Muscle of back (tissue), 13 donors: ENCODE measurements around the gene TJP3. TPM values are rescaled to one million over a fixed set of nuclear protein-coding genes. Genes with fewer than 3 reads are reported as not detected.
"Not testable (repeated sequence)": the region's sequence is repeated elsewhere in the genome, so short reads cannot be mapped to it uniquely, and the experiment has no call there.

Source experiments
- DNase-seq, 3 donors: peaks; one replicate each; pipeline versions ENCODE4 v3.0.0 to v3.0.0-alpha.2; 2013
- long read RNA-seq, 9 donors: transcript quantifications; one replicate each; lab custom pipeline, GENCODE V29; 2026
- polyA plus RNA-seq, 10 donors: library from polyadenylated mRNA; unstranded; fragments of 120-200 nt; gene quantifications; one replicate each; pipeline ENCODE4 v1.2.1, GENCODE V29; 2013; ENCODE audit not compliant: insufficient read length in 10 of 10

The TJP3 gene, protein sequence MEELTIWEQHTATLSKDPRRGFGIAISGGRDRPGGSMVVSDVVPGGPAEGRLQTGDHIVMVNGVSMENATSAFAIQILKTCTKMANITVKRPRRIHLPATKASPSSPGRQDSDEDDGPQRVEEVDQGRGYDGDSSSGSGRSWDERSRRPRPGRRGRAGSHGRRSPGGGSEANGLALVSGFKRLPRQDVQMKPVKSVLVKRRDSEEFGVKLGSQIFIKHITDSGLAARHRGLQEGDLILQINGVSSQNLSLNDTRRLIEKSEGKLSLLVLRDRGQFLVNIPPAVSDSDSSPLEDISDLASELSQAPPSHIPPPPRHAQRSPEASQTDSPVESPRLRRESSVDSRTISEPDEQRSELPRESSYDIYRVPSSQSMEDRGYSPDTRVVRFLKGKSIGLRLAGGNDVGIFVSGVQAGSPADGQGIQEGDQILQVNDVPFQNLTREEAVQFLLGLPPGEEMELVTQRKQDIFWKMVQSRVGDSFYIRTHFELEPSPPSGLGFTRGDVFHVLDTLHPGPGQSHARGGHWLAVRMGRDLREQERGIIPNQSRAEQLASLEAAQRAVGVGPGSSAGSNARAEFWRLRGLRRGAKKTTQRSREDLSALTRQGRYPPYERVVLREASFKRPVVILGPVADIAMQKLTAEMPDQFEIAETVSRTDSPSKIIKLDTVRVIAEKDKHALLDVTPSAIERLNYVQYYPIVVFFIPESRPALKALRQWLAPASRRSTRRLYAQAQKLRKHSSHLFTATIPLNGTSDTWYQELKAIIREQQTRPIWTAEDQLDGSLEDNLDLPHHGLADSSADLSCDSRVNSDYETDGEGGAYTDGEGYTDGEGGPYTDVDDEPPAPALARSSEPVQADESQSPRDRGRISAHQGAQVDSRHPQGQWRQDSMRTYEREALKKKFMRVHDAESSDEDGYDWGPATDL
- polyA plus RNA-seq: 1 to 10 TPM in 1 of 10 donors, under 1 TPM in 8, not detected in 1; 0.44 to 1.1 (median 0.62) TPM
- long read RNA-seq, donor 1: 0 reads
- long read RNA-seq, donor 2: 0 reads
- long read RNA-seq, donor 3: 0 reads
- long read RNA-seq, donor 4: 0 reads
- long read RNA-seq, donor 5: 0 reads
- long read RNA-seq, donor 6: 0 reads
- long read RNA-seq, donor 7: 0 reads
- long read RNA-seq, donor 8: 0 reads
- long read RNA-seq, donor 9: 0 reads

DNA sequence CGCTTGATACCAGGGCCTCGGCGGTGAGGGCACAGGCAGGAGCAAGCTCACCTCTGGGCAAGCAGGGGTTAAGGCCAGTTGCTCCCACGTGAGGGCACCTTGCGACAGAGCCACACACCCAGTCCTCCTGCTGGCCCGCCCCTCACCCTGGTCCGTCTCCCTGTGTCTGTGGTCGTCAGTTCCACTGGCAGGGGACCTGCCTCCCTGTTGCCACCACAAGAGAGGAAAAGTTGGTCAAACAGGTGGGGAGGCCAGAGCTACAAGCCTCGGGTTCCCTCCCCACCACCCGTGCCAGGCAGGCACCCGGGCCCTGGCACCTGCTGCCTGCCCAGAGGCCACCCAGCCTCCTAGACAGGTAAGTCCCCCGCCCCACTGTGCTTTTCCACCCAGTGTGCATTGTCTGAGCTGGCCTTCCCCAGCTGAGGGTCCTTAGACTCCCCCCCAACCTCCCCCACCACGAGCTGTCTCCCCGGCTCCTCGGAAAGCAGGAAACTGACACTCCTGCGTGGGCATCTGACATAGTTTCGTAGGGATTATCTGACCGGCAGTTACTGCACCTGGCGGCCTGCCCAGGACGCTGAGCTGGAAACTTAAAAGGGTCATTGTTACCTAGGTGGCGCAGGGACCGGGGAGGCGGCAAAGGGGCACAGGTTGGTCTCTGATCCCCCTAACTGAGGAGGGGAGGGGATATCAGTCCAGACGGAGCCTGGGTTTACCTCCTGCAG lies at the start of gene TJP3:
Gene TJP3 (plus strand): TSS at position 178 of the 725 bp plus-strand sequence. CDS start 20,049 bp downstream, outside the sequence.
- DNase-seq: no peak

DNA sequence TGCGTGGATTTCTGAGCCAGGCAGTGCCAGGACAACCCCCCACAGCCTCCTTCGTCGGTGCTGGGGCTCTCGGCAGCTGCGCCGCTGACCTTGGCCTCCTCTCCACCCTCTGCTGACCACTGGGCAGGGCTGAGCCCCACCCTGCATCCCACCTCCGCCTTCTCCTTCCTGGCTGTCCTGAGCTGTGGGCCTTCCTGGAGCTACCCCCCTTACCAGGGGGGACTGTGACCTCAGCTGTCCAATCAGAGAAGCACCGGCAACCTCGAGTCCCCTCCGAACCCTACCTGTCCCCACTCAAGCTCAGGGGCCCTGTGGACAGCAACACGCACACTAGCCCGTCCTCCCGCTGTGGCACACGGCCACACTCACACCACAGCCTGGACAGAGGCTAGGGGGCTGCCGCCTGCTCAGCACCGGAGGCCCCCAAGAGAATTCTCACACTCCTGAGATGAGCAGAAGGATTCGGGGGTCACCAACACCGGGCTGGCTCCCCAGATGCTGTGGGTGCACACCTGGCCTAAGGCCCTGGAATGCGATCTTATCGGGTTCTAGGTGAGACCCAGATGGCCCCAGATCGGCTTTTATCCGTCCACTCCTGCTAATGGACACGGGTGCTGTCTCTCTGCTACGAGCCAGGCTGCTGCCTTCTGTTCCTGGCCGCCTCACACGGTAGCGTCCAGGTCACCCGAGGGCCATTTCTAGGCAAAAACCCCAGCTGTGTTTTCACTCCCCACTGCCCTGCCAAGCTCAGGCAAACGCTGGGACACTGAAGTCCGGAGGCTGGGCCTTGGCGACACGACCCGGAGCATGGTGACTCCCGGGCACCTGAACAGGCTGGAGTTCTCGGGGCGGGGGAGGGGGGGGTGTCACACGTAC lies 49.1 kb upstream of the TJP3 start:
- DNase-seq: no peak

DNA sequence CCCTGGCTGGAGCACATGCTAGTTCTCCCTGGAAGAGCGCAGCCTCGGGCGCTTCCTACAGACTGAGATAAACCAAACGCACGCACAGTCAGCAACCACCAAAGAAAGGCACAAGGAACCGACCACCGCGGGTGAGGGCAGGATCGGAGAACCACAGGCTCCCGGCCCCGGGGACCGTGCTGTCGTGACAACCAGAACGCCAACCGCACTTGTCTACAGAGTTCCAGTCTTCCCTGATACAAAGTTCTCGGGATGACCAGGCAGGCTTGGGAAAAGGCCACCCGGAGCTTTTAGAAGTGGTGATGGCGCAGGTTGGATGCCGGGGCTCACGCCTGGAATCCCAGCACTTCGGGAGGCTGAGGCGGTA lies 48.5 kb upstream of the TJP3 start:
- DNase-seq: no peak

DNA sequence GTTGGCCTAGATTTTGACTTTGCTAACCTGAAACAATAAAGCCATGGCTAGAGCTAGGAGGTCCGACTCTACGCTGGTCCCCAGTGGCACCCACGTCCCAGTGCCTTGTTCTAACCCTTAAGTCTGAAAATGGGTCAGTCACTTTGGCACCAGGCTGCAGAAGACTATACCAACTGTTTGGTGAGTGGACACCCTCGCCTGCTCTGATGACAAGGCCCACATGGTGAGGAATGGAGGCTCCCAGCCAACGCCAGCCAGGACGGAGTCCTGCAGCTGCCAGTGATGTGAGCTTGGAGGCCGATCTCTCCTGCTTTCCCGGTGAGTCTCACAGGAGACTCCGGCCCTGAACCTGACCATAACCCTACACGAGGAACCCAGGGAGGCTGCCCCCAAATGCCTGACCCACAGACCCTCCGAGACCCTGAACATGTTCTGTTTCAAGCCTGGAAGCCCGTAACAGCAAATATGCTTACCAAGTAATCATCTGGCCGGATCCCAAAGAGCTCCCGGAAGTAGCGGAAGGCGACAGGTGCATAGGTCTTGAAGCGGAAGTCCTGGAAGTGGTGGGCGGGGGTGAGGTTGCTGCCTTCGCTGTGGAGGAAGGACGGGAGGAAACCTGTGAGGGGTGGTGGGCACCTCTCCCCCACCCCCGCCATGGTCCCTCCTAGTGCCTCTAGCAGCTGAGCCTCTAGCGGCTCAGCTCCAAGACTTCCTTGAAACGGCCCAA lies 47.5 kb upstream of the TJP3 start:
- DNase-seq: no peak

DNA sequence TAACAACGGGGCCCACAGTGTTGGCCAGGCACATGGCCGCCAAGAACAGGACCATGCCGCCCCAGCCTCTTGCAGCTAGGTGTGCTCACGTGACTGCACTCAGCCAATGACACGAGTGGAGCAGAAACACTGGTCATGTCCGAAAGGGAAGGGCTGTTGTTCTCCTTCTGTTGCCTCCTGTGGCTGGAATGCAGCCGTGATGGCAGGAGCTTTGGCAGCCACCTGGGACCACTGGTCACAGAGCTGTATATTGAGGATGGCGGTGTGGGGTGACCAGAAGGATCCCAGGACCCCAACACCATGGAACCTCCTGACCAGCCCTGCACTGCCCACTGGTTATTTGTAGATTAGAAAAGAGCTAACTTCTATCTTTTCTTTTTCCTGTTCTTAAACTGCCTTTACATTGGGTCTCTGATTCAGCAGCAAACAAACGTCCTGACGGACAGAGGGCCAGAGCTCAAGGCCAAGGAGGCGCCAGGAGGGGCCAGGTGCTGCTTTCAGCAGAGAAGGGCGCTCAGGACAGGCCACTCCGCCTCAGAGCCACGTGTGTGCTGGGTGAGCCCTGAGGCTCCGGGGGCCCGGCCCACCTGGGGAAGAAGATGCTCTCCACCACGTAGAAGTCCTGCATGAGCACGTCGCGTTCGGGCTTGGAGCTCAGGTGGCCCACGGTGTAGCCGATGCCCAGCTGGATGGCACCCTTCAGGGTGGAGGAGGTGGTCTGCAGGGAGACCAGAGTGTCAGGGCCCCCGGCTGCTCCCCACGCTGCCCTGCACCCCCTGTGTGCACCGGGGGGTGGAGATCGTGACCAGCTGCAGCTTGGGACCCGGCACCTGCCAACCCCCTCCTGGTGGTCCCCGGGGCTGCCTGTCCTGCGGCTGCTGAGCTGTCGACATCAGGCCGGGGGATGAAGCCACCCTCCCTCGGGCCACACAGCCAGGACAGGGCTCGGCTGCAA lies 46.6 kb upstream of the TJP3 start:
- no peak for DNase-seq

DNA sequence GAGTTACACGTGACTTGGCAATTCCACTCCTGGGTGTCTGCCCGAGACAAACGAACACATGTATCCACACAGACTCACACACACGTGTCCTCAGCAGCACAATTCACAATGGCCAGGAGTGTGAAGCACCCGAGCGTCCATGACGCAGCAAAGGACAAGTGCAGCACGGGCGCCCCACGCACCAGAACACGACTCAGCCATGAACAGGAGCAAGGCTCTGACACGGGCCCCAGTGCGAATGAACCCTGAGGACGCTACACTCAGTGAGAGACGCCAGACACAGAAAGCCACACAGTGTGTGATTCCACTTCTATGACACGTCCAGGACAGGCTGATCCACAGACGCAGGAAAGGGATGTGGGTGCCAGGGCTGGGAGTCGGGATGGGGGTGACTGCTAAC lies 44.3 kb upstream of the TJP3 start:
- no peak for DNase-seq

DNA sequence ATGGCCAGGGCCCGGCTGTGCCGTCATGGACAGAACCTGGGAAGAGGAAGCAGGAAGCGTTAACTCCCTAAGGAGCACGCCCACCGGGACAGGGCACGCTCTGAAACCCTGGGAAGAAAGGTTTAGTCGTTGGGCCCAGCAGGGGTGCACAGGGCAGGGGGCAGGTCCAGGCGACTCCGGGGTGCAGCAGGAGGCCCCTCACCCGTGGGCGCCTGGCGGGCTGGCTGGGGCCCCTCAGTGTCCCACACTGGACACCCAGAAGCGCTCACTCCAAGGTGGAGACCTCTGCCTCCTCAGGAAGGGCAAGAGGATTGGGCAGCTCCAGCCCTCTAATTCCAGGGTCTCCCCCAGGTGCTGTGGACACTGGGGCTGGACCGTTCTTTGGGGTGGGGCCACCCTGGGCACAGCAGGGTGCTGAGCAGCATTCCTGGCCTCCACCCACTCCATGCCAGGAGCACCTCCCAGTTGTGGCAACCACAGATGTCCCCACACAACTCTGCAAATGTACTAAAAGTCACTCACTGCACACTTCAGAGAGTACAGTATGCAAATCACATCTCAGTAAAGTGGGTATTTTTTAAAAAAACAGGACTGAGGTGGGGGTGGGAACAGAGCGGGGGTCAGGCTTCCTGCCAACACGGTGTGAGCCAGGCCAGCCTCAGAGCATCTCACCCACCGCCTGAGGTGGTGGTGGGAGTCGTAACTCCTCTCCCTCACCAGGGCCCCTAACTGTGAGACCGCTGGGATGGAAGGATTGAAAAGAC lies 43.1 kb upstream of the TJP3 start:
- DNase-seq: no peak

DNA sequence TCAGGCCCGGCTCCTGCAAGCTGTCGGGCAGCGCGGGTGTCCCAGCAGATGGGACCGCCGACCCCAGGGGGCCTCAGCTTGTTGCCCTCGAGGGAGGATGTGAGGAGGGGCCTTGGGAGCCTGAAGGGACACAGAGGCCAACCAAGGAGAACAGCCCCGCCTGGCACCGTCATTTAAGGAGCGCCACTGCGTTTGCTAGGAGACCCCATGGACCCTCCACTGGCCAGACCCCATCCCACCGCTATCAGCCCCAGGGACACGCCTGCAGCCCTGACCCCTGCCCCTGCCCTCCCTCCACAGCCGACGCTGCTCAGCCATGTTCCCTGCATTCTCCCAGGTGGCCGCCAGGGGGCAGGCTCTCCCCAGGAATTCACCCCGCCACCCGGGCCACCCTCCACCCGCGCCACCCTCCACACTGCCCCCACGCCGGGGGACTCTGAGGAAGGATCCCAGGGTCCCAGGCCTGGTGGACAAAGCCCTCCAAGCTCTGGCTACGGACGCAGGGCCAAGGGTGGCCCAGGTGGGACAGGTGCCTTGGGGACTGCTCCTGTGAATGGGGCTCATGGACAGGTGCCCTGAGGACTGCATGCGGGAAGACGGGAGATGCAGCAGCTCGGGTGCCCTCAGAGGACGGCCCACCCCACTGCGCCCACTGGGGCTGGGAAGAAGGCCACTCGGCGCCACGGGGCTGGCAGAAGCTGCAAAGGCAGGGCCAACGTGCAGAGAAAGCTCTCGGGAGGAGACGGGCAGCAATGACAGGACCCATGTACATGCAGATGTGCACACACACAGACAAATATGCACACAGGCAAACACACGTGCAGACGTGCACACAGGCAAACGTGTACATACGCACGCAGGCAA lies 42.3 kb upstream of the TJP3 start:
- peak in 1 of 3 donors; percentile 75 for DNase-seq

DNA sequence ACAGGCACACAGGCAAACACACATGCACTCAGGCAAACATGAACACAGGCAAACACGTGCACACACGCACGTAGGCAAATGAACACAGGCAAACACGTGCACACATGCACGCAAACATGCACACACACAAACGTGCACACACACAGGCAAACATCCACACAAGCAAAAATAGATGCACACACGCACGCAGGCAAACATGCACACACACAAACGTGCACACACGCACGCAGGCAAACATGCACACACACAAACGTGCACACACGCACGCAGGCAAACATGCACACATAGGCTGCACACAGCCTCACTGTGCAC lies 41.7 kb upstream of the TJP3 start:
- DNase-seq: not testable (repeated sequence)

DNA sequence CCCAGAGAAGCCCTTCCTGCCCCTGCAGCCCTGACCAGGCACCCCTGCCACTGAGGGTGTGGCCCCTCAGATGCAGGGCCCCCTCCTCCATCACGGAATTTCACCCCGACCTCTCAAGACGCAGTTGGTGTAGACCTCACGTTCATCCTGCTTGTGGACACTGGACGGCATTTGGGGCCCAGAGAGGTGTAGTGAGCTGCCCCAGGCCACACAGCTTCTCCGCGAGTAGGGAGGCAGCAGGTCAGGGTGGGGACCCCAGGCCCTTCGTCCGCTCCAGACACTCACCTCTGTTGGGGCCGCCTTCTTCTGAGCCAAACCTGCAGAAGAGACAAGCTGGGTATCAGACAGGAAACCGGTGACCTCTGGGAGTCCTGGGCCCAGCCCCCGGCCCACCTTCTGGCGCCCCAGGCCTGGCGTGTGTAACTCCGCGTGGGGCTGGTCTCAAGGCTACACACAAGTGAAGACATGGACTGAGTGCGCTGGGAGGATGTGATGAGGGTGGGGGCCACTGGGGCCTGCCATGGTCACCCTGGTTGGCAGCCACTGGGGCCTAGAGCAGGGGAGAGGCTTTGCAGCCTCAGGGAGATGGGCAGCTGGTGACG lies 41.0 kb upstream of the TJP3 start:
- DNase-seq: no peak

DNA sequence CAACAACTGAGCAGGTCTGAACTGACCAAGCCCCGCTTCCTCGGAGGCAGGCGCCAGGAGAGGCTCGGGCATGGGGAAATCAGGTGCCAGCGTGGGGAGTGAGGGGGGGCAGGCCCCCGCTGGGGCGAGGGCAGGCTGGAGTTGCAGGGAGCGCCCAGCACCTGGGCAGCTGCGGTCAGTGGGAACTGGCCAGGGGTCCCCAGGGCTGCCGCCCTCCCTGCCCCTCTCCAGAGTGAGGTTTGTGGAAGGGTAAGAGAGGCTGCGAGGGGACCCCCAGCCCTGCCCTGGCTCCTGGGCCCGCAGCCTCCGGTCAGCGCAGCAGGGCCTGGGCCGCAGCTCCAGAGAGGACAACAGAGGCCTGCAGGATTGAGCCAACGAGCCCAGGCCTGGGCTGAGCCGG lies 40.4 kb upstream of the TJP3 start:
- DNase-seq: no peak

DNA sequence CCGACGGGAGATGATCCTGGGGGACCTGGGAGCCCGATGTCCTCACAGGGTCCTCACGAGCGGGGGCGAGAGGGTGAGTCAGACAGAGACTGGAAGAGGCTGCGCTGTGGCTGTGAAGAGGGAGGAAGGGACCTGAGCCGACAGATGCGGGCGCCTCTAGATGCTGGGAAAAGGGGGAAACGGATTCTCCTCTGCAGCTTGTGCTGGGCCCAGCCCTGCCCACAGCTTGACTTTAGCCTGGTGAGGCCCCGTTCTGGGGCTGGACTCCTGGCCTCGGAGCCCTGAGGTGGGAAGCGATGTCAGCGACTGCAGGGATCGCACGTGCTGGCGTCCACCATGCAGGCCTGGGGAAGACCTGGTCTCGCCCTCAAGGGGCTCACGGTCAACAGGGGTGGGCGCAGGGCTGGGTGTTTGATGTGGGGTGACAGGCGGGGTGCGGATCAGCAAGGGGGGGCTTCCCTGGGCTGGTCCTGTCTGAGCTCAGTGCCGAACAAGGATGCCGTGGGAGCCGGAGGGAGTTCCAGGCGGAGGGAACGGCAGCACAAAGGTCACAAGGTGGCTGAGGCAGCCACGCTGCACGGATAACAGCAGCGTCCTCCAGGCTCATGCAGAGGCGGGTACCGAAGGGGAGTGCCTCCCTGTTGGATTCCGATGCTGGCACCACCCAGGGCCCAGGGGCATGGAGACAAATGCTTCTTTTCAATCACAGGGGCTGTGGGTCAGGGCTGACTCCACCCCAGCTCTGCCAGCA lies 39.7 kb upstream of the TJP3 start:
- peak in 1 of 3 donors; percentile 70 for DNase-seq

DNA sequence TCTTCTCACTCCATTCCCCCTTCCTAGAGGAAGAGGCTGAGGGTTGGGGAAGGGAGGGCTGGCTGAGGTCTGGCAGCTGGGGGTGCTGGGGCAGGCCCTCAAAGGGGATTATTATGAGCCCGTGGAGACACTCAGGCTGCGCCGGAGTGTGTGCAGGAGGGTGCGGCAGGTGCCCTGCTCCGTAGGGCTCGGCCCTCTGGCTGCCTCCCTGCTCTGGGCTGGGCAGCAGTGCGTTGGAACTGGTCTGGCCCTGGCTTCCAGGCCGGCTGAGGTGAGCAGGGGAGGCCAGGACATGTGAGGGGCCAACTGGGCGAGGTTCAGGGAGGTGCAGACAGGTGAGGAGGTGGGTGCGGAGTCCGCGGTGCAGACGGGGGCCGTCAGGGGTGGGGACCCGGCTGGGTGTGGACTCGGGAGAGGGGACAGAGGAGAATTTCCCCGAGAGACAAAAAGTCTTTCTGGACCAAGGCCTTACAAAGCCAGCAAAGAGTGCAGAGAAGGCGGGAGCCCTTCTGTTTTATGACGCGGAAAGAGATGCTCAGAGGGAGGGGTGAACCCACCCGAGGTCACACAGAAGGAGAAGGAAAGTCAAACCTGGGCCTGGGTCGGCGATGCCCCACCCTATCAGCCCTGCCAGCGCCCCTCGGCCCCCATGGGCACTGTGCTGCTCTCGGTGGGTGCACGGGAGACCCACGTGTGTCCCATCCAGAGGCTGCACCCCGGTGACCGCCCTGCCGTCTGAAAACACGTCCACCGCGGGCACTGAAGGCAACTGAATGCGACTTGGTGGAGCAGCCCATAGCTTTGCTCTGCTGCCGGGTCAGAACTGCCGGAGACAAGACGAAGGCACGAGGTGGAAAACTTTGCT lies 38.9 kb upstream of the TJP3 start:
- DNase-seq: no peak

DNA sequence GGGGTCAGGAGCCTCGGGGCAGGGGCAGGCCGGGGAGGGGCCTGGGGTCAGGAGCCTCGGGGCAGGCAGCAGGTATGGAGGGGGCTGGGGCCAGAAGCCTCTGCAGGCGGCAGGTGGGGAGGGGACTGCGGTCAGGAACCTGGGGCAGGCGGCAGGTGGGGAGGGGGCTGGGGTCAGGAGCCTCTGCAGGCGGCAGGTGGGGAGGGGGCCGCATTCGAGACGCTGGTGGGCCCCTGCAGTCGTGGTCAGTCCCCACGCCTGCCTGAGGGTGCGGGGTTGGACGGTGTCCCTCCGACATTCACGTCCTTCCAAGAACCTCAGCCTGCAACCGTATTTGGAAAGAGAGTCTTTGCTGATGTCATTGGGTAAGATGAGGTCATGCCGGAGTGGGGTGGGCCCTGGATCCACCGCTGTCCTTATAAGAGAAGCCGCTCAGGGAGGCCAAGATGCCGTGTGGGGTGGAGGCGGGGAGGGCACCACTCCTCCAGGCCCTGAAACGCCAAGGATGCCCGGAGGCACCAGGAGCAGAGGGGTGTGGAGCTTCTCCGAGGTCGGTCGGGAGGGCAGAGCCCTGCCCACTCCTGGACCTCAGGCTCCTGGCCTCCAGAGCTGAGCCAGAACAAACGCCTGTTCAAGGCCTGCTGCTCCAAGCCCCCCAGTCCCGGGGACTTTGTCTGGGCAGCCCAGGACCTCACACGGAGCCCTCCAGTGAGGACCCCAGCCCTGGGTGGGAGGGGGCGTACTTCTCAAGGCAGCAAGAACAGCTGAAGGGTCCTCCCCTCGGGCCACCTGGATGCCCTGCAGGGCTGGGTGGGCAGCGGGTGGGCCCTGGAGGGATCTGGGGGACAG lies 38.0 kb upstream of the TJP3 start:
- peak; percentile 67 to 92 (median 86) for DNase-seq
